HepG2 (cell line): ENCODE data around the gene CCDC86. TPM values are rescaled to one million over a fixed set of nuclear protein-coding genes. Genes with fewer than 3 reads are reported as not detected.

Experiments used
- AHR ChIP-seq: IDR thresholded peaks from 2 replicates; pipeline ENCODE4 v1.6.1; 2018; ENCODE audit warnings: missing genetic modification reagents, missing compliant biosample characterization
- CREB1 ChIP-seq, 2 experiments: fragments of 450-650 bp in 1 of 2; IDR thresholded peaks; 2 replicates each; pipeline ENCODE4 v1.6.1; 2016 to 2017; ENCODE audit warnings: control low read depth in 1 of 2, mild to moderate bottlenecking in 1 of 2, missing compliant biosample characterization in 1 of 2, missing genetic modification characterization in 1 of 2
- HNRNPLL ChIP-seq: fragments of 200-400 bp; formaldehyde crosslinking; IDR thresholded peaks from 2 replicates; pipeline ENCODE4 v1.6.1; 2017; ENCODE audit warnings: mild to moderate bottlenecking, low read depth, low read length; ENCODE audit not compliant: poor library complexity, severe bottlenecking
- KAT2B ChIP-seq: fragments of 150-350 bp; IDR thresholded peaks from 2 replicates; pipeline ENCODE4 v1.6.1; 2014; ENCODE audit warnings: low read depth, low read length, borderline replicate concordance
- KAT7 ChIP-seq: IDR thresholded peaks from 2 replicates; pipeline ENCODE4 v1.6.1; 2018; ENCODE audit warnings: borderline replicate concordance, missing compliant biosample characterization
- KDM5B ChIP-seq: sonication (generic); formaldehyde crosslinking; IDR thresholded peaks from 2 replicates; pipeline ENCODE4 v1.4.0; 2020; ENCODE audit warnings: missing genetic modification reagents, mild to moderate bottlenecking, borderline replicate concordance
- KLF9 ChIP-seq: IDR thresholded peaks from 2 replicates; pipeline ENCODE4 v1.6.1; 2016; ENCODE audit warnings: low read depth
- NCOA1 ChIP-seq: sonication (generic); formaldehyde crosslinking; IDR thresholded peaks from 2 replicates; pipeline ENCODE4 v1.9.0; 2021; ENCODE audit warnings: missing genetic modification reagents
- NCOR1 ChIP-seq: fragments of 200-600 bp; sonication (generic); IDR thresholded peaks from 2 replicates; pipeline ENCODE4 v1.7.0; 2017; ENCODE audit warnings: antibody characterized with exemption, low read length, borderline replicate concordance
- NFKBIZ ChIP-seq: IDR thresholded peaks from 2 replicates; pipeline ENCODE4 v1.6.1; 2018; ENCODE audit warnings: missing genetic modification reagents, missing compliant biosample characterization
- ZBTB14 ChIP-seq: sonication (generic); formaldehyde crosslinking; IDR thresholded peaks from 2 replicates; pipeline ENCODE4 v1.4.0; 2020; ENCODE audit warnings: missing genetic modification reagents
- ZFP36L1 ChIP-seq: sonication (generic); formaldehyde crosslinking; IDR thresholded peaks from 2 replicates; pipeline ENCODE4 v1.8.0; 2022; ENCODE audit warnings: mild to moderate bottlenecking, missing genetic modification reagents, moderate library complexity
- ZFP91 ChIP-seq: sonication (generic); formaldehyde crosslinking; IDR thresholded peaks from 2 replicates; pipeline ENCODE4 v1.9.0; 2022; ENCODE audit warnings: missing genetic modification reagents, mild to moderate bottlenecking, borderline replicate concordance
- ZMAT3 ChIP-seq: sonication (generic); formaldehyde crosslinking; conservative IDR thresholded peaks from 2 replicates; pipeline ENCODE4 v1.7.0; 2021; ENCODE audit warnings: missing genetic modification reagents
- ZNF142 ChIP-seq: sonication (generic); formaldehyde crosslinking; IDR thresholded peaks from 2 replicates; pipeline ENCODE4 v1.4.0; 2020; ENCODE audit warnings: missing genetic modification reagents
- ZNF180 ChIP-seq: sonication (generic); formaldehyde crosslinking; IDR thresholded peaks from 2 replicates; pipeline ENCODE4 v1.4.0; 2020; ENCODE audit warnings: low read depth, missing genetic modification reagents, borderline replicate concordance
- ZNF563 ChIP-seq: sonication (generic); formaldehyde crosslinking; IDR thresholded peaks from 2 replicates; pipeline ENCODE4 v1.8.0; 2022; ENCODE audit warnings: mild to moderate bottlenecking, moderate library complexity, missing genetic modification reagents
- ZNF605 ChIP-seq: sonication (generic); formaldehyde crosslinking; IDR thresholded peaks from 2 replicates; pipeline ENCODE4 v1.8.0; 2022; ENCODE audit warnings: mild to moderate bottlenecking, missing genetic modification reagents
- ZNF615 ChIP-seq: sonication (generic); formaldehyde crosslinking; IDR thresholded peaks from 2 replicates; pipeline ENCODE4 v1.5.0; 2020; ENCODE audit warnings: mild to moderate bottlenecking, missing genetic modification reagents, borderline replicate concordance
- ZNF790 ChIP-seq: sonication (generic); formaldehyde crosslinking; IDR thresholded peaks from 2 replicates; pipeline ENCODE4 v1.8.0; 2022; ENCODE audit warnings: missing genetic modification reagents, mild to moderate bottlenecking, borderline replicate concordance
- ZNF879 ChIP-seq: sonication (generic); formaldehyde crosslinking; IDR thresholded peaks from 2 replicates; pipeline ENCODE4 v1.8.1; 2023; ENCODE audit warnings: missing genetic modification reagents
- polyA plus RNA-seq, 8 experiments: library from polyadenylated mRNA; depleted of rRNA in 3 of 8; stranded (reverse) in 7 of 8; unstranded in 1 of 8; fragments of >200 nt; fragmentation: Illumina TruSeq in 4 of 8; extraction: Trizol in 4 of 8; gene quantifications; 2 replicates each; pipeline versions ENCODE4 v1.2.1 to v1.2.3, GENCODE V29; 2011 to 2016; ENCODE audit warnings: low read depth in 4 of 8, missing spikeins in 1 of 8, mixed read lengths in 1 of 8; ENCODE audit not compliant: insufficient read depth in 1 of 8
- total RNA-seq, 5 experiments: library from RNA; depleted of rRNA; stranded (reverse); fragments of >200 nt; fragmentation: Illumina TruSeq; extraction: Trizol; gene quantifications; 2 replicates each; pipeline ENCODE4 v1.2.3, GENCODE V29; 2016; ENCODE audit warnings: low read depth in 1 of 5

The CCDC86 gene
- total and polyA plus RNA-seq, 2 of the 13 experiments (the other 11 are each of a cell fraction or from before 2014, with no cell fraction given): 33.8 to 37.6 TPM

- TF ChIP-seq NCOR1: no peak
- peak; percentile 93 for TF ChIP-seq ZMAT3
- peak; percentile 35; the same call in 1 of the 2 replicates for TF ChIP-seq NFKBIZ
- TF ChIP-seq ZBTB14: peak; percentile 33; the same call in 1 of the 2 replicates
- TF ChIP-seq ZNF790: no peak; the same call in 1 of the 2 replicates
- peak; percentile 63 for TF ChIP-seq HNRNPLL
- no peak for TF ChIP-seq ZNF142 (CRISPR knock-in tag)
- no peak for TF ChIP-seq KLF9
- no peak for TF ChIP-seq ZNF615 (CRISPR knock-in tag)
- TF ChIP-seq CREB1 (IDR thresholded peaks at IDR 0.05): peak; percentile 100
- peak; percentile 100 for TF ChIP-seq CREB1 (CRISPR knock-in tag; IDR thresholded peaks at IDR 0.05)
- peak; percentile 66; the same call in 1 of the 2 replicates for TF ChIP-seq ZNF605 (CRISPR knock-in tag)
- peak; percentile 41; the same call in 1 of the 2 replicates for TF ChIP-seq ZFP36L1
- no peak for TF ChIP-seq ZNF879
- TF ChIP-seq ZNF180: no peak
- no peak for TF ChIP-seq KAT2B
- peak; percentile 84 for TF ChIP-seq ZFP91 (CRISPR knock-in tag)
- 0 out of 2 replicates have a peak, but pooled peaks have one; percentile 68 for TF ChIP-seq ZNF563 (CRISPR knock-in tag)
- TF ChIP-seq KDM5B: peak; percentile 95
- TF ChIP-seq AHR (CRISPR knock-in tag): peak; percentile 40; the same call in 1 of the 2 replicates
- peak; percentile 71; the same call in 1 of the 2 replicates for TF ChIP-seq KAT7 (CRISPR knock-in tag)
- TF ChIP-seq NCOA1 (CRISPR knock-in tag): no peak
Observed at GRCh38 chr11:60841797-60842667, at the start of gene CCDC86 (continued).
